Stimulated activated CD4-positive, alpha-beta T cell treated with anti-CD3 and anti-CD28 coated beads, TNF-alpha, amount 100 ng/mL, for 48 hours (primary cell): ENCODE data around the gene ZNF223.

Experiments
- DNase-seq, 3 donors: peaks; one replicate each; pipeline ENCODE4 v3.0.0-alpha.2; 2020; ENCODE audit warnings: low read depth in 3 of 3

Gene ZNF223

DNA sequence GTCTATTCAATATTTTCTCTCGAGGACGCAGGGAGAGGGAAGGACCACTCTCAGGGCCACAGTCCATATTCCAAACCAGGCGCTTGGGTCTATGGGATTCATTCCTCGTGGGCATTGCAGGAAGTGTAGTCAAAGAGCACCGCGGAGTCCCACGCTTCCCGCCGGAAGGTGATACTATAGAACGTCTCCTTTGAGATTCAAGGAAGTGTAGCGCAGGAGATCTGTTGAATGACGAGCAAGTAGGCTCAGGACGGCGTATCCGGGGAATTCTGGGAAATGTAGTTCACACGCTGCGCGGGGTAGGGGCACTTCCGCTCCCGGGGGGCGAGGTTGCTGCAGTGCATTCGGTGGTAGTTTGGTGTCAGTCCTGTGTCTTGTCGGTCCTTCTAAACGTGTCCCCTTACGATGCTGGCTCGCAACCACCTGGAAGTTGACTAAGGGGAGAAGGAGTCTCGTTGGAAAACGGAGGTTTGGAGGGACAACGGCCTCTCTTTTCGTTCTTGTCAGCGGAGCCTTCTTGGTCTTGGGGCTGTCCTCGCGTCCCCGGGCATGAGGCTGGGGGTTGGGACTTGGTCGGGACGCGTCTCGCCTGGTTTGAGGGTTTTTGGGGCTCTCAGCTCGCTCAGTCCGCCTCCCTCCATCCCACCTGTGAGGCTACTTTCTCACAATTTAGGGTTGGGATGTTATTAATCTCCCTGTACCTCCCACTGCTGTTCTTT is 20.1 kb downstream of the ZNF223 start, which contains the start of gene ZNF284:
TSS of gene ZNF284 (plus strand) at position 336 of the 719 bp plus-strand sequence. CDS start 4,231 bp downstream, outside the sequence.
- peak; percentile 63 to 70 (median 67) for DNase-seq

GRCh38 chr19:44072543-44073401 is 20.9 kb downstream of the ZNF223 start:
- DNase-seq = no peak

- no peak for DNase-seq
Observed at GRCh38 chr19:44076325-44076724, 24.5 kb downstream of the ZNF223 start.

DNA sequence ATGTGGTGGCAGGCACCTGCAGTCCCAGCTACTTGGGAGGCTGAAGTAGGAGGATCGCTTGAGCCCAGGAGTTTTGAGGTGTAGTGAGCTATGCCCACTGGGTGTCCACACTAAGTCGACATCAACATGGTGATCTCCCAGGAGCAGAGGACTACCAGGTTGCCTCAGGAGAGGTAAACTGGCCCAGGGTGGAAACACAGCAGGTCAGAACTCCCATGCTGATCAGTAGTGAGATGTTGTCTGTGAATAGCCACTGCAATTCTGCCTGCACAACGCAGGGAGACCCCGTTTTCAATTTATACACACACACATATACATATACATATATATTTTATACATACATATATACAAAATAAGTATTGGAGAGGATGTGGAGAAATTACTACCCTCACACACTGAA is 40.3 kb downstream of the ZNF223 start:
- DNase-seq = no peak

- peak; percentile 73 to 77 (median 77) for DNase-seq
Observed at GRCh38 chr19:44093931-44094765, 42.3 kb downstream of the ZNF223 start, which contains the start of gene ZNF224. Gene ZNF224, plus strand, starts transcription at chr19:44094361. Its CDS starts 3,513 bp downstream, at chr19:44097874.

GRCh38 chr19:44107751-44108150 is 55.9 kb downstream of the ZNF223 start:
- no peak for DNase-seq

- DNase-seq = no peak
Observed at GRCh38 chr19:44109458-44109857, 57.6 kb downstream of the ZNF223 start.

DNA sequence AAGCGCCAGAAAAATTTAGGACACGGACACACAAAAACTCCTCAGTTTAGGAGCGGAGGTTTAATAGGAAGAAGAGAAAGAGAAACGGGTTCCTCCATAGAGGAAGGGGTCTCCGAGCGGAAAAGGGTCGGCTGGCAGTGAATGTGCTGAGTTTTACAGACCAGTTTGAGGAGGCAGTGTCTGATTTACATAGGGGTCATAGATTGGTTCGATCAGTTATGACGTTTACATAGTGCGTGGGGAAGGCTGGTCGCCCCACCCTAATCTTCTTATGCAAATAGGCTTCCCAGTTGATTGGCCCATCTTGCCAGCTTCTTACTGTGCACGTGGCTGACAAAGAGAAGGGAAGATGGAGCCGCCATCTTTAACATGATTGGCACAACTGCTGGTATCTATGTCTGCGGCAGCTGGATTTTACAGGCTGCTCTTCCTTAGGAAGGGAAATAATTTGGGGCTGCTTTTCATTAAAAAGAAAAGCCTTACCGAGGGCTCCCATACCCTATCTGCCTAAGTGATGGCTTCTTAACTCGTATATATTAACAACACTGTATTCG is 60.2 kb downstream of the ZNF223 start:
- no peak for DNase-seq

DNA sequence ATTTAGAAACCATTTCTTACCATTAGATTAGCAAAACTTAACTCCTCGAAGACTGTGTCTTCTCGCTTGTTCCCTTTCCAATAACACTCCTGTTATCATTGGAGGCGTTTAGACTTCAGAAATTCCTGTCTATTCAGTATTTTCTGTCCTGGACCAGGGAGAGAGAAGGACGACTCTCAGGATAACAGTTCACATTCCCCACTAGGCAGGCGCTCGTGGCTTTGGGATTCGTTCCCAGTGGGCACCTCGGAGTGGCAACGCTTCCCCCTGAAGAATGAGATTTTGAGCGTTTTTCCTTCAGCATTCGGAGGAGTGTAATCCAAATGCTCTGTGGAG is 60.9 kb downstream of the ZNF223 start:
- DNase-seq = no peak

DNA sequence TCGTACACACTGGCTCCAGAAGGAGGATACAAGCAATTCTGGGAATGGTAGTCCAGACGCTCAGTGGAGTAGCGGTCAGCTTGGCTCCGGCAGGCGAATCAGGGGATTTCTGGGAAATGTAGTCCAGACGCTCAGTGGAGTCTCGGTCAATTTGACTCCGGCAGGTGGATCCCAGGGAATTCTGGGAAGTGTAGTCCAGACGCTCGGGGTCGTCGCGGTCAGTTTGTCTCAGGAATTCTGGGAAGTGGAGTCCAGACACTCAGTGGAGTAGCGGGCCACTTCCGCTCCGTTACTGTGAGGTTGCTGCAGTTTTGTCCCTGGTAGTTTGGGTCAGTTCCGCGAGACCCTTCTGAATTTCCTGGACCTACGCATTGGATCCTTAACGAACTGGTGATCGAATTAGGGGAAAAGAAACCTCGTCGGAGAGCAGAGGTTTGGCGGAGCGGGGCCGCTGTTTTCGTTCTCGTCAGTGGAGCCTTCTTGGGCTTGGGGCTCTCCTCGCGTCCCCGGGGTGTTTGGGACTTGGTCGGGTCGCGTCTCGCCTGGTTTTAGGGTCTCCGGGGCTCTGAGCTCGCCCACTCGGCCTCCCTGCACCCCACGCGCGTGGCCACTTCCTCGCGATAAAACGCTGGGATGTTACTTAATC is 61.4 kb downstream of the ZNF223 start, which contains the start of gene ZNF225:
TSS of gene ZNF225 (plus strand) at position 262 of the 646 bp plus-strand sequence. CDS start 2,429 bp downstream, outside the sequence.
- peak; percentile 73 to 82 (median 73) for DNase-seq

DNA sequence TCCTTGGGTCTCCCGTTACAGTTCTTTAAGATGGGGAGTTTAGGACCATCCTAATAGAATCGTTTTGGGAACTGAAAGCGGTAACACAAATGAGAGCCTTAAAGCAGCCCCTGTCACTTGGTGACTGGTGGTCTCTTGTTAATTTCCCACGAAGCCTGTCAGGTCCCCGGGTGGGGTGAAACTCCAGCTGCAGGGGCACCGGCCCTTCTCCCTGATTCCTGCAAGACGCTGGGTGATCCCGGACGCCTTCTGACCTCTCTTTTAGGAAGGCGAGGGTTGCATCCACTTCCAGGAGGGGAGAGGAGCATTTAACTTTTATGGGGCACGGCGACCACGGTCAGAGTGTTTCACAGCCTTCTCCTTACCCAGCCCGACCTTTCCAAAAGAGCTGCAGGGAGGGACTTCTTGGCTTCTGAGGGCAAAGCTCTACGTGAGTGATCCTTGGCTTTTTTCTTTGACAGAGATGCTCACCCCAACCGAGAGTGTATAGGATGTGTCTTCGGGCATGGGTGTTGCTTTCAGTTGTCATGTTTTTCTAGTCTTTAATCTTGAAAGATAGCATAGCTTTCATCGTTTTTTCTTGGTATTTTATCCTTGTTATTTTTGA is 62.1 kb downstream of the ZNF223 start:
- no peak for DNase-seq
